ENCODE data around the gene MPP1.

GRCh38 chrX:154822029-154822428 lies 16.7 kb upstream of the MPP1 start:
- TF ChIP-seq REST (IDR thresholded peaks at IDR 0.05; ENCODE audit: insufficient read depth in 1 of 2, low read depth in 2 of 2, low read length in 2 of 2) = no peak
- no peak for TF ChIP-seq FOXP2 (optimal IDR thresholded peaks at IDR 0.05; ENCODE audit: borderline replicate concordance, extremely low read depth, extremely low read length, insufficient read depth)
- no peak for TF ChIP-seq TAF1 (IDR thresholded peaks at IDR 0.05; ENCODE audit: borderline replicate concordance, insufficient read depth, low read length)
- no peak for TF ChIP-seq SIN3A (IDR thresholded peaks at IDR 0.05; ENCODE audit: borderline replicate concordance, insufficient read depth, low read length)
- TF ChIP-seq POLR2AphosphoS5 (IDR thresholded peaks at IDR 0.05; ENCODE audit: low read depth, low read length) = no peak

Data from PFSK-1 (cell line).